Uterus (tissue), 2 donors: ENCODE data around the gene TMEM229B.

Source experiments
- POLR2A ChIP-seq, 2 donors: fragments of 450-650 bp; IDR thresholded peaks; one replicate each; pipeline ENCODE4 v1.6.1; 2016; ENCODE audit warnings: antibody characterized with exemption in 2 of 2, mild to moderate bottlenecking in 1 of 2, moderate library complexity in 1 of 2
- TF ChIP-seq, protein P1 (sequence below), 4 experiments: fragments of 200-600 bp in 2 of 4; fragments of 450-650 bp in 2 of 4; sonication (generic) in 2 of 4; IDR thresholded peaks; one replicate each; pipeline ENCODE4 v1.5.1; 2016 to 2019; ENCODE audit warnings: antibody characterized with exemption in 4 of 4, mild to moderate bottlenecking in 2 of 4, moderate library complexity in 1 of 4

DNA sequence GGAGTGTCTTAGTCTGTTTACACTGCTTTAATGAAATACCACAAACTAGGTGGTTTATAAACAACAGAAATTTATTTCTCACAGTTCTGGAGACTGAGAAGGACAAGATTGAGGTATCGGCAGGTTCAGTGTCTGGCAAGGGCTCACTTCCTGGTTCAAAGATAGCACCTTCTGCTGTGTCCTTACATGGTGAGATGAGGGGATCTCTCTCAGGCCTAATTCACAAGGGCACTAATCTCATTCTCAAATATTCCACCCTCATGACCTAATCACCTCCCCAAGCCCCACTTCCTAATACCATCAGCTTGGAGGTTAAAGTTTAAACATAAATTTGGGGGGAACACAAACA, 41.5 kb downstream of the TMEM229B start:
- TF ChIP-seq, protein P1, sequence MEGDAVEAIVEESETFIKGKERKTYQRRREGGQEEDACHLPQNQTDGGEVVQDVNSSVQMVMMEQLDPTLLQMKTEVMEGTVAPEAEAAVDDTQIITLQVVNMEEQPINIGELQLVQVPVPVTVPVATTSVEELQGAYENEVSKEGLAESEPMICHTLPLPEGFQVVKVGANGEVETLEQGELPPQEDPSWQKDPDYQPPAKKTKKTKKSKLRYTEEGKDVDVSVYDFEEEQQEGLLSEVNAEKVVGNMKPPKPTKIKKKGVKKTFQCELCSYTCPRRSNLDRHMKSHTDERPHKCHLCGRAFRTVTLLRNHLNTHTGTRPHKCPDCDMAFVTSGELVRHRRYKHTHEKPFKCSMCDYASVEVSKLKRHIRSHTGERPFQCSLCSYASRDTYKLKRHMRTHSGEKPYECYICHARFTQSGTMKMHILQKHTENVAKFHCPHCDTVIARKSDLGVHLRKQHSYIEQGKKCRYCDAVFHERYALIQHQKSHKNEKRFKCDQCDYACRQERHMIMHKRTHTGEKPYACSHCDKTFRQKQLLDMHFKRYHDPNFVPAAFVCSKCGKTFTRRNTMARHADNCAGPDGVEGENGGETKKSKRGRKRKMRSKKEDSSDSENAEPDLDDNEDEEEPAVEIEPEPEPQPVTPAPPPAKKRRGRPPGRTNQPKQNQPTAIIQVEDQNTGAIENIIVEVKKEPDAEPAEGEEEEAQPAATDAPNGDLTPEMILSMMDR (IDR thresholded peaks at IDR 0.05) = no peak
- TF ChIP-seq POLR2A (IDR thresholded peaks at IDR 0.05) = no peak
